Right atrium auricular region (tissue), 2 donors: ENCODE data around the gene LYL1. TPM values are rescaled to one million over a fixed set of nuclear protein-coding genes. Genes with fewer than 3 reads are reported as not detected.

ENCODE experiments used
- DNase-seq: peaks from one replicate; pipeline ENCODE4 v3.0.0-alpha.2; 2019; ENCODE audit warnings: low spot score
- H3K27ac ChIP-seq, 2 donors: fragments of 200-600 bp; sonication (generic); 1 replicate in 1 of 2; 2 replicates in 1 of 2; pipeline ENCODE4 v1.5.1; 2016 to 2019
- H3K27me3 ChIP-seq, 2 donors: fragments of 200-600 bp; sonication (generic); one replicate each; pipeline versions ENCODE4 v1.5.1 to v1.6.0; 2017 to 2019
- H3K36me3 ChIP-seq: fragments of 200-600 bp; sonication (generic); one replicate; pipeline ENCODE4 v1.5.1; 2016
- H3K4me1 ChIP-seq, 2 donors: fragments of 200-600 bp; sonication (generic); one replicate each; pipeline versions ENCODE4 v1.5.1 to v1.6.0; 2017 to 2019
- H3K4me3 ChIP-seq, 2 donors: fragments of 200-600 bp; sonication (generic); 1 replicate in 1 of 2; 2 replicates in 1 of 2; pipeline ENCODE4 v1.5.1; 2017 to 2019; ENCODE audit warnings: mild to moderate bottlenecking in 1 of 2, moderate library complexity in 1 of 2
- H3K9me3 ChIP-seq, 2 donors: fragments of 200-600 bp; sonication (generic); one replicate each; pipeline ENCODE4 v1.5.1; 2019
- total RNA-seq, 2 donors: library from RNA; depleted of rRNA; stranded (reverse); fragments of >200 nt; gene quantifications; one replicate each; pipeline ENCODE4 v1.1.0, GENCODE V29; 2016
- TF ChIP-seq, protein P1 (sequence below), 2 donors: fragments of 200-600 bp; sonication (generic); IDR thresholded peaks; one replicate each; pipeline ENCODE4 v1.5.1; 2019; ENCODE audit warnings: antibody characterized with exemption in 2 of 2

The LYL1 gene
- total RNA-seq, 2 donors from 2014 or later: 10.2 to 15.3 TPM

DNA sequence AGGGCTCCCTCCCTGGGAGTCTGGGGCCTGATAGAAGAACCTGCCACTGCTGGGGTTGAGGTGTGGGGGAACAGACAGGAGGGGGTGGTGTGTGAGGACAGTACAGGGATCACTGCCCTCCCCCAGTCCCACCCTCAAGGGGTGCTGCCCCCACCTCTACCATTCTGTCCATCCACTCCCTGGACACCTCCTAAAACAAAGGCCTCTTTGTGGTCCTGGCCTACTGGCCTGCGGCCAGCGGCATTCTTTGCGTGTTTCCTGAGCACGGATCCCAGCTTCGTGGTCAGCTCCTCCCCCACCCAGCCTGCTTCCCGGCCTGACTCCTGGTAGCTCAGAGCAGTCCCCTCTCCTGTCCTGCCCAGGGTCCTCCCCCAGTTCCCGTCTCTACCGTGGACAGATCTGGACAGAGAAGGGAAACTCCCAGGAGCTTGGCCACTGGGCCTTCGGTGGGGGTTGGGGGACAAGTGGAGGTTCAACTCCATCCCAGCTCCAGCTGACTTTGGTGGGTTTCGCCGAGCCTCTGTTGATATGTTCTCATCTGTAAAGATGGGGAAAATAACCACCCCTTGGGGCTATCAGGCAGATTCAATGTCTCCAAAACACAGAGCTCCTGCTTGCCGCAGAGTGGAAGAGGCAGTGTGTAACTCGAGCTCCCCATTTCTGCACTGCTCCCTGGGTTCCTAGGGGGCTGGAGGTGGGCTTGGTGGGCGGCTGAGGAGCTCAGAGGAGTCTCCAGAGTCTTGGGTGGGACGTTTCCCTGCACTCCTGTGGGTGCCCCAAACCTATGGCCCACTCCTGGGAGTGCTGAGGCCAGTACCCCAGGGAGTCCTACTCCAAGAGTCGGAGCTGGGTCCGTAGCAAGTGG is 48.7 kb downstream of the LYL1 start:
- DNase-seq: peak; percentile 97
- Histone ChIP-seq H3K36me3 (no peaks in the 10 kb centered on the region), H3K9me3 (no peaks in the 10 kb centered on the region), H3K27ac (peak overlapping the region; percentile 91 to 97), H3K4me1 (peaks cover 0 to 92% of the 10 kb centered on the region in 2 donors), H3K4me3 (no peak overlapping the region), H3K27me3 (no peaks in the 10 kb centered on the region)
- TF ChIP-seq, protein P1, sequence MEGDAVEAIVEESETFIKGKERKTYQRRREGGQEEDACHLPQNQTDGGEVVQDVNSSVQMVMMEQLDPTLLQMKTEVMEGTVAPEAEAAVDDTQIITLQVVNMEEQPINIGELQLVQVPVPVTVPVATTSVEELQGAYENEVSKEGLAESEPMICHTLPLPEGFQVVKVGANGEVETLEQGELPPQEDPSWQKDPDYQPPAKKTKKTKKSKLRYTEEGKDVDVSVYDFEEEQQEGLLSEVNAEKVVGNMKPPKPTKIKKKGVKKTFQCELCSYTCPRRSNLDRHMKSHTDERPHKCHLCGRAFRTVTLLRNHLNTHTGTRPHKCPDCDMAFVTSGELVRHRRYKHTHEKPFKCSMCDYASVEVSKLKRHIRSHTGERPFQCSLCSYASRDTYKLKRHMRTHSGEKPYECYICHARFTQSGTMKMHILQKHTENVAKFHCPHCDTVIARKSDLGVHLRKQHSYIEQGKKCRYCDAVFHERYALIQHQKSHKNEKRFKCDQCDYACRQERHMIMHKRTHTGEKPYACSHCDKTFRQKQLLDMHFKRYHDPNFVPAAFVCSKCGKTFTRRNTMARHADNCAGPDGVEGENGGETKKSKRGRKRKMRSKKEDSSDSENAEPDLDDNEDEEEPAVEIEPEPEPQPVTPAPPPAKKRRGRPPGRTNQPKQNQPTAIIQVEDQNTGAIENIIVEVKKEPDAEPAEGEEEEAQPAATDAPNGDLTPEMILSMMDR (IDR thresholded peaks at IDR 0.05): no peak

DNA sequence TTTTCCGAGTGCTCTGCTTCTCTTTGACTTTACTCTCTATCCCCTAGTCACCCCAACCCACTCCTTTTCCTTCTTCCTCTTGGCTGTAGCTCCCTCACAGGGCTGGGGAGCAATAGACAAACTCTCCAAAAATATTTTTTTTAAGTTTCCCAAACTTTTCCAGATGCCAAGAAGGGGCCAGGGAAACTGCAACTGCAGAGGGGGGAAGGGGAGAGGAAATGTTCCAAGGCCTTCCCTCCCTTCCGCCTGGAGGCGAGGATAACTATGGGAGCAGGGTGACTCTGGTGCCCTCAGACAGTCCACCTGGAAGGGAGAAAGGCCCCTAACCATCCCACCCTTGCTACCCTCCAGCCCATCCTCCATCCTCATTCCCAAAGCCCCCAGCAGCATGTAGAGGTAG is 49.4 kb downstream of the LYL1 start:
- H3K4me3 ChIP-seq: no peak overlapping the region
- TF ChIP-seq, protein P1 (IDR thresholded peaks at IDR 0.05): no peak
- peak overlapping the region; percentile 91 to 97 for H3K27ac ChIP-seq
- H3K36me3 ChIP-seq: no peaks in the 10 kb centered on the region
- H3K4me1 ChIP-seq: peaks cover 0 to 85% of the 10 kb centered on the region in 2 donors
- no peaks in the 10 kb centered on the region for H3K27me3 ChIP-seq
- DNase-seq: no peak
- H3K9me3 ChIP-seq: no peaks in the 10 kb centered on the region

DNA sequence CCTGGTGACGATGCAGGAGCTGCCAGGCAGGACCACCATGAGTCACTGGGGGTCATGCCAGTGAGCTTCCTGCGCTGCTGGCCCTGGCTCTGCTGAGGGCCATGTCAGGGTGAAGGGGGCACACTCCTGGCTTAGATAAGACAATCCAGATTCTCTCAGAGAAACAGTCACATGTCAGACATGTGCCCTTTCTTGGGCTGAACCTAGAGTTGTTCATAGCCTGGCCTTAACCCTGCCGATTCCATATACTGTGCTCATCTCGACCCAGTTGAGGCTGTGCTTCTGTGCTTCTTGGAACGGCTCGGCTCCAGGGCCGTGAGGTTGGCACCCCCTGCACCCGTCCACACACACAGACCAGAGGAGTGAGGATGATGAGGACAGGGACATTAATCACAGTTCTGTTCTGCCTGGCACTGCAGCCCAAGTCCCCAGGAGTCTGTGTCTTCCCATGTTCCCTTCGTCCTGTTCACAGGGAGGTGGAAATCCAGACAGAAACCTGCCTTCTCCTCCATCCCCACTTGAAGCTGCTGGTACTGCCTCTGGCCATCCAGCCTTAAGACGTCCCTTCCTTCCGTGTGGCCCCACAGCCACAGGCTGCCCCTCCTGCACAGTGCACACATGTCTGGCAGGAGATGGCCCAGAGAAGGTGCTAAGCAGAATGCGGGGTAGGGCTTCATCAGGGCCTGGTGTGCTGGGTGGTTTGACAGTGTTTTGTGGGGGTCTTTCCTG is 50.0 kb downstream of the LYL1 start:
- Histone ChIP-seq H3K27me3 (no peaks in the 10 kb centered on the region), H3K36me3 (no peaks in the 10 kb centered on the region), H3K9me3 (no peaks in the 10 kb centered on the region), H3K27ac (peak overlapping the region; percentile 91 to 97), H3K4me3 (no peak overlapping the region), H3K4me1 (peaks cover 0 to 85% of the 10 kb centered on the region in 2 donors)
- TF ChIP-seq, protein P1 (IDR thresholded peaks at IDR 0.05): no peak
- DNase-seq: no peak

DNA sequence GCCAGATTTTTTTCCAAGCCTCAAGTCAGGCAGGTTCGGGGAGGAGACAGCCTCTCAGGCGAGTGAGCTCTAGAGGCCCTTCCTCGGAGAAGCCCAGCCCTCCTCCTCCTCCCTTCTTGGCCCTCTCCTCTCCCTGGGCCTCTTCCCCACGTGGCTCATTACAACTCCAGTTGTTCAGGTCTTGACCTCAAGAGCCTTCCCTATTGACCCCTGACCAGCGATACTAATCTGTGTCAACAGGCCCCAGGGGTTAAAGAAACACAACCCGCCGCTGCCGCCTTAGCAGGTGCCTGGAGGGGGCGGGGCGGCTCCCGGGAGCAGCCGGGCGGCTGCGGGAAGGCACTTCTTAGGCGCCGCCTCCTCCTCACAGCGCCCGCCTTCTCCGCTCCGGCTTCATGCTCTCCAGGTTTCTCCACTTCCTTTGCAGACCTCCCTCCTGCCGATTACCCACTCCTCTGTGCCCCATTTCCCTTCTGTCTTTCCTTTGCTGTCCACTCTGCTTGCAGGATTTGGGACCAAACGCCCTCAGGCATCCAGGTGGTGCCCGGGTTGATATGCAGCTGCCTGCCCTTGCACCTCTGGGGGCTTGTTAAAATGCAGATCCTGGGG is 51.0 kb downstream of the LYL1 start:
- DNase-seq: no peak
- H3K27ac ChIP-seq: peak overlapping the region; percentile 91 to 97
- H3K36me3 ChIP-seq: no peaks in the 10 kb centered on the region
- peaks cover 0 to 78% of the 10 kb centered on the region in 2 donors for H3K4me1 ChIP-seq
- no peaks in the 10 kb centered on the region for H3K9me3 ChIP-seq
- TF ChIP-seq, protein P1 (IDR thresholded peaks at IDR 0.05): no peak
- no peaks in the 10 kb centered on the region for H3K27me3 ChIP-seq
- peak overlapping the region in 1 of 2 donors; percentile 15 for H3K4me3 ChIP-seq

DNA sequence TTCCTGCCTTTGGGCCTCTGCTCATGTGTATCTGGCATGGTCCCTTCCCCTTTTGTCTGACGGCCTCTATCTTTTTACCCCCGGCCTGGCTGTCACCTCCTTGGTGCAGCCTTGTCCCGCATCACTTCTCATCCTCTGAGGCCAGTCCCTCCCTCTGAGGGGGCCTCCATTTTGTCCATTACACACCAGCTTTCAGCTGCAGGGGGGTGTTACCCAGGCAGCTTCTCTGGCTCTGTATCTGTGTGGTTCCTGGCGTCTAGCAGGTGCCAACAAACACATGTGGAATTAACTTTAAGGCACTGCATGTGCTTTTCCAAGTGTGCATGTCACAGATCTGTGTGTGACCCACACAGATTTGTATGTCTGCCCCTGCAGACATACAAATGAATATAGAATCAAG is 52.4 kb downstream of the LYL1 start:
- Histone ChIP-seq H3K27me3 (no peaks in the 10 kb centered on the region), H3K36me3 (peaks cover 3% of the 10 kb centered on the region), H3K9me3 (no peaks in the 10 kb centered on the region), H3K4me1 (peaks cover 0 to 78% of the 10 kb centered on the region in 2 donors), H3K4me3 (no peak overlapping the region), H3K27ac (peak overlapping the region in 1 of 2 donors; percentile 91)
- TF ChIP-seq, protein P1 (IDR thresholded peaks at IDR 0.05): no peak
- no peak for DNase-seq

Other genes starting within 250 kb of the LYL1 start
- 10 to 100 TPM; 24.2 to 24.9 TPM for gene DNASE2, start 221.4 kb downstream of the LYL1 start, total RNA-seq
- under 1 TPM in 1 of 2 donors, not detected in 1; 0.26 TPM for gene KLF1, start 215.7 kb downstream of the LYL1 start, total RNA-seq
- 10 to 100 TPM; 28.4 to 58.3 TPM for gene GCDH, start 211.7 kb downstream of the LYL1 start, total RNA-seq
- not detected for gene SYCE2, start 183.6 kb downstream of the LYL1 start, total RNA-seq
- 10 to 100 TPM; 36.4 TPM for gene FARSA, start 169.1 kb downstream of the LYL1 start, total RNA-seq
- 100 to 1,000 TPM; 285 to 289 TPM for gene CALR, start 164.2 kb downstream of the LYL1 start, total RNA-seq
- 100 to 1,000 TPM; 178 to 185 TPM for gene RAD23A, start 157.0 kb downstream of the LYL1 start, total RNA-seq
- 10 to 100 TPM; 48.5 to 58.7 TPM for gene GADD45GIP1, start 145.6 kb downstream of the LYL1 start, total RNA-seq
- gene DAND5, start 133.3 kb downstream of the LYL1 start, total RNA-seq: 10 to 100 TPM in 1 of 2 donors, 1 to 10 TPM in 1; 2.9 to 10.7 TPM
- gene NFIX, start 107.4 kb downstream of the LYL1 start, total RNA-seq: 10 to 100 TPM; 56.5 to 69.8 TPM
- 10 to 100 TPM; 13.6 to 15.0 TPM for gene TRMT1, start 13.9 kb upstream of the LYL1 start, total RNA-seq
- gene NACC1, start 15.4 kb upstream of the LYL1 start, total RNA-seq: 10 to 100 TPM; 25.4 to 27.3 TPM
- gene STX10, start 47.5 kb upstream of the LYL1 start, total RNA-seq: 10 to 100 TPM; 33.1 to 39.2 TPM
- gene IER2, start 47.6 kb upstream of the LYL1 start, total RNA-seq: 100 to 1,000 TPM in 1 of 2 donors, 10 to 100 TPM in 1; 35.4 to 139 TPM